ENCODE data around the gene NDFIP1.

- no peak for TF ChIP-seq CTCF (IDR thresholded peaks at IDR 0.05; ENCODE audit: low read depth, low read length)
- no peak for TF ChIP-seq POLR2A (IDR thresholded peaks at IDR 0.05; ENCODE audit: extremely low read depth, insufficient read length)
- TF ChIP-seq MAX (IDR thresholded peaks at IDR 0.05; ENCODE audit: low read depth, low read length) = no peak
- TF ChIP-seq MYC (IDR thresholded peaks at IDR 0.05; ENCODE audit: low read depth, low read length) = no peak
Observed at GRCh38 chr5:142175461-142176142, 67.0 kb downstream of the NDFIP1 start.

Data from NB4 (cell line).